K562 (cell line): Measurements from ENCODE around the gene HSD17B8. TPM values are rescaled to one million over a fixed set of nuclear protein-coding genes. Genes with fewer than 3 reads are reported as not detected.

Experiments
- ATAC-seq: fragments of 200-7000 bp; cut with Tn5 transposase; 3 replicates; pipeline ENCODE4 v1.9.1; 2020; ENCODE audit warnings: moderate library complexity
- BruUV-seq: library from RNA; stranded (reverse); fragments of 400-500 nt; replicated peaks from 2 replicates; lab custom pipeline; 2021; lab: Mats Ljungman, UMichigan
- CTCF ChIA-PET: fragments of 300-600 bp; formaldehyde crosslinking; extraction: SDS; loops from one replicate; lab custom pipeline; 2021; ENCODE audit warnings: low intra/inter-chr PET ratio; lab: Yijun Ruan, JAX
- POLR2A ChIA-PET: fragments of 300-600, 350-650 bp; sonication (Branson Sonifier 250); formaldehyde crosslinking; extraction: SDS; loops from one replicate; lab custom pipeline; 2021; ENCODE audit warnings: antibody characterized with exemption, inconsistent platforms; lab: Yijun Ruan, JAX
- DNase-seq, 4 experiments: peaks; one replicate each; pipeline versions ENCODE4 v3.0.0 to v3.0.0-alpha.2; 2011 to 2018; ENCODE audit warnings: low spot score in 3 of 4, mixed read lengths in 3 of 4; ENCODE audit errors: extremely low read depth in 1 of 4
- FAIRE-seq: peaks from 2 replicates; lab custom pipeline; 2011; peaks lifted over from hg19 to GRCh38; lab: Jason Lieb, UNC
- H2AFZ ChIP-seq: 2 replicates; pipeline ENCODE4 v1.6.0; 2011; ENCODE audit warnings: low read depth, low read length, control low read depth, inconsistent platforms
- H3K27ac ChIP-seq: fragments of 200-600 bp; 3 replicates; pipeline ENCODE4 v1.8.0; 2011; ENCODE audit warnings: low read depth, mild to moderate bottlenecking, control low read depth, inconsistent platforms, low read length, moderate library complexity, mixed read lengths; ENCODE audit errors: extremely low read depth
- H3K27me3 ChIP-seq, 2 experiments: fragments of 300-600 bp in 1 of 2; 2 replicates in 1 of 2; 3 replicates in 1 of 2; pipeline versions ENCODE4 v1.6.0 to v1.8.0; 2011; ENCODE audit warnings: inconsistent platforms in 2 of 2, low read length in 2 of 2, mild to moderate bottlenecking in 1 of 2, mixed read lengths in 1 of 2, moderate library complexity in 1 of 2; ENCODE audit not compliant: control insufficient read depth in 2 of 2, insufficient read depth in 2 of 2
- H3K36me3 ChIP-seq: fragments of 300-600 bp; 3 replicates; pipeline ENCODE4 v1.8.0; 2011; ENCODE audit warnings: mild to moderate bottlenecking, low read length, inconsistent platforms; ENCODE audit not compliant: control insufficient read depth, insufficient read depth
- H3K4me1 ChIP-seq, 2 experiments: fragments of 200-600 bp in 1 of 2; replicated peaks in 1 of 2; 2 replicates in 1 of 2; 3 replicates in 1 of 2; pipeline versions ENCODE4 v1.5.1 to v1.8.0; 2011; ENCODE audit warnings: inconsistent platforms in 2 of 2, low read length in 2 of 2, mild to moderate bottlenecking in 1 of 2, mixed read lengths in 1 of 2, moderate library complexity in 1 of 2; ENCODE audit not compliant: control insufficient read depth in 2 of 2, insufficient read depth in 2 of 2
- H3K4me2 ChIP-seq: 2 replicates; pipeline ENCODE4 v1.6.1; 2011; ENCODE audit warnings: low read length, control low read depth, inconsistent platforms, mixed read lengths; ENCODE audit not compliant: insufficient read depth
- H3K4me3 ChIP-seq: fragments of 200-600 bp; sonication (generic), shearing (Covaris generic); 2 replicates; pipeline ENCODE4 v1.5.1; 2016; ENCODE audit warnings: control low read depth, inconsistent platforms
- H3K79me2 ChIP-seq: fragments of 200-600 bp; 3 replicates; pipeline ENCODE4 v1.8.0; 2011; ENCODE audit warnings: low read length, inconsistent platforms; ENCODE audit not compliant: control insufficient read depth, insufficient read depth
- H3K9ac ChIP-seq, 2 experiments: 2 replicates each; pipeline versions ENCODE4 v1.6.0 to v1.6.1; 2011; ENCODE audit warnings: low read depth in 2 of 2, low read length in 2 of 2, control low read depth in 1 of 2, inconsistent platforms in 1 of 2, mild to moderate bottlenecking in 1 of 2, mixed read lengths in 1 of 2; ENCODE audit not compliant: insufficient read depth in 1 of 2
- H3K9me1 ChIP-seq: one replicate; pipeline ENCODE4 v1.6.0; 2011; ENCODE audit warnings: inconsistent platforms, mild to moderate bottlenecking, low read length, moderate library complexity; ENCODE audit not compliant: control insufficient read depth, insufficient read depth
- H3K9me3 ChIP-seq: replicated peaks from 2 replicates; pipeline ENCODE4 v1.5.1; 2011; ENCODE audit warnings: low read depth, low read length, inconsistent platforms; ENCODE audit not compliant: control insufficient read depth, insufficient read depth
- H4K20me1 ChIP-seq: replicated peaks from 2 replicates; pipeline ENCODE4 v1.6.1; 2011; ENCODE audit warnings: low read length, inconsistent platforms, mixed read lengths; ENCODE audit not compliant: control insufficient read depth, insufficient read depth
- CTBP1 ChIP-seq: fragments of 450-650 bp; IDR thresholded peaks from 2 replicates; pipeline ENCODE4 v1.6.1; 2016; ENCODE audit warnings: borderline replicate concordance
- POLR2G ChIP-seq: fragments of 200-400 bp; formaldehyde crosslinking; IDR thresholded peaks from 2 replicates; pipeline ENCODE4 v1.6.1; 2017; ENCODE audit warnings: low read depth, mild to moderate bottlenecking, antibody characterized with exemption, low read length, moderate library complexity
- ZNF175 ChIP-seq: fragments of 200-800 bp; sonication (Bioruptor generic); IDR thresholded peaks from 2 replicates; pipeline ENCODE4 v1.6.1; 2016; ENCODE audit warnings: low read depth, mild to moderate bottlenecking, missing genetic modification characterization, missing compliant biosample characterization
- WGBS: fragments of 100-300 bp; shearing (Covaris generic); methylation state at CpG from one replicate; pipeline ENCODE4 v1.1.6; 2016; ENCODE audit warnings: low coverage, mixed read lengths; ENCODE audit not compliant: insufficient coverage; ENCODE audit errors: missing lambda C conversion rate; 5-methylcytosine and 5-hydroxymethylcytosine counted together
- in situ Hi-C: fragments of 300-500 bp; cut with MboI; formaldehyde crosslinking; loops from 4 replicates; pipeline ENCODE4 v1.15.0; 2018; ENCODE audit warnings: inconsistent platforms, mixed read lengths
- intact Hi-C: fragments of 100-400 bp; cut with micrococcal nuclease; formaldehyde crosslinking; loops from 2 replicates; pipeline ENCODE4 v1.14.2; 2022
- polyA plus RNA-seq, 8 experiments: library from polyadenylated mRNA; depleted of rRNA in 4 of 8; stranded (reverse) in 5 of 8; unstranded in 3 of 8; fragments of >200 nt; fragmentation: Nextera tagmentation in 2 of 8; fragmentation: Illumina TruSeq in 1 of 8; extraction: Ambion mirVana in 2 of 8; extraction: Trizol in 1 of 8; gene quantifications; 2 replicates each; pipeline versions ENCODE4 v1.2.1 to v1.2.3, GENCODE V29; 2011 to 2014; ENCODE audit warnings: inconsistent platforms in 1 of 8, missing spikeins in 1 of 8
- total RNA-seq, 7 experiments: library from RNA; depleted of rRNA in 6 of 7; stranded (reverse); fragments of >200 nt in 6 of 7; fragmentation: Illumina TruSeq in 2 of 7; extraction: Trizol in 2 of 7; gene quantifications; 2 replicates each; pipeline versions ENCODE4 v1.2.1 to v1.2.3, GENCODE V29; 2011 to 2021; ENCODE audit warnings: low replicate concordance in 1 of 7

Gene HSD17B8
- total and polyA plus RNA-seq, 9 of the 15 experiments (the other 6 are each of a cell fraction or from before 2014, with no cell fraction given), result 3.7 to 35.2 (median 14.2) TPM

GRCh38 chr6:33215271-33216116, 11.0 kb downstream of the HSD17B8 start:
- WGBS, result 19% methylated on average over 6 of the region's 9 CpGs
- CTCF ChIA-PET, result no interaction called here
- in situ Hi-C loops, result no loop called here

GRCh38 chr6:33216117-33216649, 11.7 kb downstream of the HSD17B8 start:
- in situ Hi-C loops (no loop called here), intact Hi-C loops (no loop called here)
- TF ChIP-seq ZNF175 (CRISPR knock-in tag) (no peak), POLR2G (peak; percentile 25; the same call in 1 of the 2 replicates)
- DNase-seq (peak in 1 of 4 experiments; percentile 16), FAIRE-seq (no peak), ATAC-seq (no peak)
- Histone ChIP-seq H3K27ac (no peak overlapping the region), H2AFZ (no peak overlapping the region), H3K4me2 (no peak overlapping the region), H3K4me1 (peaks cover 0 to 28% of the 10 kb centered on the region in 2 experiments; a peak in 2 of 5 replicates), H3K4me3 (no peak overlapping the region), H3K9me1 (no peaks in the 10 kb centered on the region), H4K20me1 (no peaks in the 10 kb centered on the region), H3K27me3 (peaks cover 5 to 11% of the 10 kb centered on the region in 2 experiments; a peak in 3 of 5 replicates), H3K9ac (peak overlapping the region in 1 of 2 experiments; percentile 14; a peak in 1 of 4 replicates), H3K36me3 (peaks cover 10% of the 10 kb centered on the region; the same call in 2 of the 3 replicates), H3K9me3 (no peaks in the 10 kb centered on the region), H3K79me2 (no peaks in the 10 kb centered on the region)
- WGBS, result 35% methylated on average over 4 of the region's 4 CpGs
- no TSS peak for BruUV-seq
- CTCF ChIA-PET, result no interaction called here
- POLR2A ChIA-PET, result interaction anchor here (1.1 to 1.3 kb wide), 2 partner anchors 8 to 12 kb away, joined by 4 read pairs; partner anchors contain the start of gene RING1

More at GRCh38 chr6:33215271-33216116, 11.0 kb downstream of the HSD17B8 start:
- Histone ChIP-seq H3K79me2 (no peaks in the 10 kb centered on the region), H4K20me1 (no peaks in the 10 kb centered on the region), H3K4me3 (no peak overlapping the region), H3K9me3 (no peaks in the 10 kb centered on the region), H3K9ac (peak overlapping the region in 1 of 2 experiments; percentile 65; a peak in 1 of 4 replicates), H3K4me1 (peaks cover 0 to 31% of the 10 kb centered on the region in 2 experiments; a peak in 2 of 5 replicates), H3K36me3 (peaks cover 15% of the 10 kb centered on the region; the same call in 2 of the 3 replicates), H3K4me2 (no peak overlapping the region), H3K27me3 (peaks cover 5 to 11% of the 10 kb centered on the region in 2 experiments; a peak in 3 of 5 replicates), H3K27ac (no peak overlapping the region), H2AFZ (no peak overlapping the region), H3K9me1 (no peaks in the 10 kb centered on the region)
- ATAC-seq (no peak), FAIRE-seq (no peak), DNase-seq (peak in 1 of 4 experiments; percentile 14)
- BruUV-seq, result no TSS peak
- TF ChIP-seq CTBP1 (no peak), POLR2G (peak; percentile 49; the same call in 1 of the 2 replicates)
- intact Hi-C loops, result no loop called here
- POLR2A ChIA-PET, result interaction anchor here (1.1 to 1.3 kb wide), 2 partner anchors 7 to 13 kb away, joined by 4 read pairs; partner anchors contain the start of gene RING1
